H7 (cell line): ENCODE measurements around the gene OARD1. TPM values are rescaled to one million over a fixed set of nuclear protein-coding genes. Genes with fewer than 3 reads are reported as not detected.
"Not testable (repeated sequence)": the region's sequence is repeated elsewhere in the genome, so short reads cannot be mapped to it uniquely, and the experiment has no call there.

Experiments used
- DNase-seq: peaks from one replicate; pipeline ENCODE4 v3.0.0; 2012
- H3K27me3 ChIP-seq: 2 replicates; pipeline ENCODE4 v1.6.0; 2011; ENCODE audit warnings: mild to moderate bottlenecking, low read length; ENCODE audit not compliant: control insufficient read depth, insufficient read depth
- H3K36me3 ChIP-seq: replicated peaks from 2 replicates; pipeline ENCODE4 v1.5.1; 2011; ENCODE audit warnings: low read length; ENCODE audit not compliant: control insufficient read depth, insufficient read depth
- H3K4me3 ChIP-seq: 2 replicates; pipeline ENCODE4 v1.5.1; 2011; ENCODE audit warnings: low read depth, mild to moderate bottlenecking, control low read depth, low read length, moderate library complexity; ENCODE audit not compliant: insufficient read depth
- total RNA-seq: library from RNA; depleted of rRNA; stranded (reverse); fragments of >200 nt; shearing (Covaris generic); gene quantifications from 2 replicates; pipeline ENCODE4 v1.2.3, GENCODE V29; 2014; rRNA removed

Gene OARD1, protein sequence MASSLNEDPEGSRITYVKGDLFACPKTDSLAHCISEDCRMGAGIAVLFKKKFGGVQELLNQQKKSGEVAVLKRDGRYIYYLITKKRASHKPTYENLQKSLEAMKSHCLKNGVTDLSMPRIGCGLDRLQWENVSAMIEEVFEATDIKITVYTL
- 15.3 and 23.2 TPM in 2 replicates for total RNA-seq

DNA sequence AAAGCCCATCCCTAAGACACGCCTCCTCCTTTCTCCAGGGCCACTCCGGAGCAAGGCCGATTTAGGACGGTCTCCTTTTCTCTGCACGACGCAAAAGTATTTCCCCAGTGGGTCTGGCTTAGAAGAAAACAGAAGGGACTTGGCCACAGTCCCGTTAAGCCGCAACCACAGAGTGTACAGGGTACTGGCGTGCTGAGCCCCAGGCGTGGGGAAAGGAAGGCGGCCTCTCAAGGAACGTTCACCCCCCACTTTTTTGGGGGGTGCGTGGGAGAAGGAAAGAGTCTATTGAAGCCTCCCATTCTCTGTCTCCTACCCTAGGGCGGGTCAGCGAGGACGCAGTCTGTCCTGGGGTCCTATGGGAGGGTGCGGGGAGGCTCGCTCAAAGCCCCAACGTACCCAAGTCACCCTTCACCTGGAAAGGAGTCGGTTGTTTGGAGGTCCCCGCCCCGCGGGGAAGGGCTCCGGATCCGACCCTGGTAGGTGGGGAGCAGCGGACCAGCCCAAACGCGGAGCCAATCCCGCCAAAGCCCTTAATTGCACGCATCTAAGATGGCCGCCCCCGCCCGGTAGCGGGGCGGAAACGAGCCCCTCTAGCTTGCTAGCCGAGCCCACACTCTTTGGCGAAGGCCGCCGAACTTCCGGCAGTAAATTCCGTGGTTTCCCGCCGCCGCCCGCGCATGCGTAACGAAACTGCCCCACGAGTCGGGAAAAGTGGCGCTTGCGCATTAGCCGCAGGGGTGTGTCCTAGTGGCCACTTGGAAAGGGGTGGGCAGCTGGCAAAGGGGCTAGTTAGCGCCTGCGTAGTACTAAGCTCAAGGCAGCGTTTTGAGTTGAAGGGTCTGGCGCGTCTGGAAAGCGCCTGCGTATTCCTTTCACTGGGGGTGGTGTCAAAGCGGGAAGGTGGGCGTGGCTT, at the start of gene OARD1:
OARD1 (minus strand) TSS at position 434 of the 913 bp plus-strand sequence. CDS start 722 bp downstream, outside the sequence.
- no peaks in the 10 kb centered on the region for H3K27me3 ChIP-seq
- no peaks in the 10 kb centered on the region; the same call in none of the 2 replicates for H3K36me3 ChIP-seq
- peak within 1 kb of the TSS; percentile 82 for H3K4me3 ChIP-seq
- DNase-seq: peak; percentile 92

DNA sequence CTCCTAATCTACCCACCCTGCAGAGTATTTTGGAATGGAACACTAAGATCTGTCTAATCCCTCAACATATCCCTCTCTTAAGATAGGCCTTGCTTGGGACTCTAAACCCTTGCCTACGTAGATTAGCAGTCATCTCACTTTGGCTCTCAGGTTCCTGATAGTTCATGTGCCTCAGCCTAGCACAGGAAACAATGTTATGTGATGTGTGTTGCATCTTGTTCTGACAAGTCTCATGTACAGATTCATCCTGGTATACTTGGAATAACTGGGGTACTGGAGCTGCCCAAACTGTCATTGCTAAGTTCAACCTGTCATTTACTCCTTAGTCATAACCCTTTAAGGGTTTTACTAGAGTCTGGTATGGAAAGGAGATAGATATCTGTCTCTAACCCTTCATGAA, 47.9 kb upstream of the OARD1 start:
- Histone ChIP-seq H3K4me3 (no peak overlapping the region), H3K27me3 (no peaks in the 10 kb centered on the region), H3K36me3 (no peaks in the 10 kb centered on the region)
- no peak for DNase-seq

DNA sequence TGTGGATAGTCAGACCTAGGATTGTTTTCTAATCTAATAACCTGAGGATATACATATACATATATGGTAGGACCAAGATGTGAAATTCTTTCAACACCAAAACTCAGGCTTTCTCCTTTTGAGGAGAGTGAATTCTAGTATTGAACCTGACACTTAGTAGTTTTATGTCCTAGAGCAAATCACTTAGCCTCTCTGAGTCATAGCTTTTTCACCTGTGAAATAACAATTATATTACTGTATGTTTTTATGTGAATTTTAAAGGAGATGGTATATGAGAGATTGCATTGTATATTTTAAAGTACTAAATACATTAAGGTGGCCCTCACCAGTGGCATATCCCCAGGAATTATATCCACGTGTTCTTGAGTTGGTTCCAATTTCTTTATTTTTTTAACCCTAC, 47.4 kb upstream of the OARD1 start:
- Histone ChIP-seq H3K27me3 (no peaks in the 10 kb centered on the region), H3K36me3 (no peaks in the 10 kb centered on the region), H3K4me3 (no peak overlapping the region)
- no peak for DNase-seq

DNA sequence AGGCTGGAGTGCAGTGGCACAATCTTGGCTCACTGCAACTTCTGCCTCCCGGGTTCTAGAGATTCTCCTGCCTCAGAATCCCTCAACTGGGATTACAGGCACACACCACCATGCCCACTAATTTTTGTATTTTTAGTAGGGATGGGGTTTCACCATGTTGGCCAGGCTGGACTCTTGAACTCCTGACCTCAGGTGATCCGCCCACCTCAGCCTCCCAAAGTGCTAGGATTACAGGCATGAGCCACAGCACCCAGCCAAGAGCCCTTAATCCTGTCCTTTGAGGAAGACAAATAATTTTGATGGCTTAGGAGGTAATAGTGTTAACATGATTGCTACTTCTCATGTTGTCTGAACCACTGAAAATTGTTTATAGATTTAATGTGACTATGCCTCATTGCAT, 42.9 kb upstream of the OARD1 start:
- not testable (repeated sequence) for DNase-seq, H3K4me3 ChIP-seq, H3K36me3 ChIP-seq, H3K27me3 ChIP-seq

DNA sequence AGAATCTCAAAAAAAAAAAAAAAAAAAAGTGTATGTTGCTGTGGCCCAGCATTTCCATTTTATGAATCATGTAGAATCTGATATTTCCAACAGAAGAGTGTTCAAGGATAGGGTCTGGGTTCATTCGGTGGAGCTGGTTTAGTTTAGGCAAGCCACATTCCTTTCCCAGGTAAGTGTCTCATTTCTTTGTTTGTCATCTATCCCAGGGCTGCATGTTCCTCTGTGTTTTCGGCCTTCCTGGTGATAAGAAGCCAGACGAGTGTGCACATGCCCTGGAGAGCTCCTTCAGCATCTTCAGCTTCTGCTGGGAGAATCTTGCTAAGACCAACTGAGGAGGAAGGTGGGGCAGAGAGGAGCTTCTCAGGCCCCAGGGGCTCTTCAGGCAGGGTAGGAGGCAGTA, 38.9 kb upstream of the OARD1 start:
- no peaks in the 10 kb centered on the region for H3K27me3 ChIP-seq
- H3K36me3 ChIP-seq: no peaks in the 10 kb centered on the region; the same call in 1 of the 2 replicates
- H3K4me3 ChIP-seq: no peak overlapping the region
- DNase-seq: no peak

DNA sequence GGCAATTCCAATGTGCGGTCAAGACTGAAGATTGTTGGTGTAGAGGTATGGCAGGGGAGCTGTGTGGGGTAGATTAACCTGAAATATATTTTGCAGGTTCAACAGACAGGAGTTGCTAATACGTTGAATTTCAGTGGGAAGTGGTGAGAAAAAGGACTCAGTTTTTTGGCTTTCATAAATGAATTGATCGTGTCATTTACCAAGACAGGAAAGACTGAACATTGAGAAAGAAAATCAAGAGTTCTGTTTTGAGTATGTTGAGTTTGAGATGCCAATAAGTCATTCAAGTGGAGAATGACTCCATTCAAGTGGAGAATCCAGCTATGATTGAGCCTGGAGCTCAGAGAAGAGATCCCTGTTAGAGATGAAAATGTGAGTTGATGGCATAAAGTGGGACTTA, 31.7 kb upstream of the OARD1 start:
- DNase-seq: no peak
- H3K4me3 ChIP-seq: no peak overlapping the region
- H3K36me3 ChIP-seq: no peaks in the 10 kb centered on the region; the same call in none of the 2 replicates
- H3K27me3 ChIP-seq: no peaks in the 10 kb centered on the region; the same call in 1 of the 2 replicates

DNA sequence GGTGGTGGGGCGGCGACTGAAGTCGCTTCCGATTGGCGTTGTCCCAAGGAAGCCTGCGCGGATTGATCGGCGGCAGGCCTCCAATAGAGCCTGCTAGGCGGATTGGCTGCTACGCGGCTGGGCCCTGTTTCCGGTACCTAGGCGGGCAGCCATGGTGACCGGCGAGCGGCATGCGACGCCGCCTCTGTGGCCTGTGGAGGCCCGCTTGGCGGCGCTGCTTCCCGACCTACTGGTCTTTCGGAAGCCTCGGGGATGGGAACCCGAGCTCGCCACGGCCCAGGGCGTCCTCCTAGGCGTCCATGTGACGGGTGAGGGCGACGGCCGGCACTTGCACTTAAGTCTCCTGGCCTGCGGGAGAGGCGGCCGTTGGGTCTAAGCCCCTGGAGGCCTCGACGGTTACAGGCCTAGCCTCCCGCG, 28.7 kb upstream of the OARD1 start:
- no peaks in the 10 kb centered on the region; the same call in 1 of the 2 replicates for H3K27me3 ChIP-seq
- H3K36me3 ChIP-seq: peaks cover 21% of the 10 kb centered on the region
- peak; percentile 67 for DNase-seq
- H3K4me3 ChIP-seq: no peak overlapping the region

DNA sequence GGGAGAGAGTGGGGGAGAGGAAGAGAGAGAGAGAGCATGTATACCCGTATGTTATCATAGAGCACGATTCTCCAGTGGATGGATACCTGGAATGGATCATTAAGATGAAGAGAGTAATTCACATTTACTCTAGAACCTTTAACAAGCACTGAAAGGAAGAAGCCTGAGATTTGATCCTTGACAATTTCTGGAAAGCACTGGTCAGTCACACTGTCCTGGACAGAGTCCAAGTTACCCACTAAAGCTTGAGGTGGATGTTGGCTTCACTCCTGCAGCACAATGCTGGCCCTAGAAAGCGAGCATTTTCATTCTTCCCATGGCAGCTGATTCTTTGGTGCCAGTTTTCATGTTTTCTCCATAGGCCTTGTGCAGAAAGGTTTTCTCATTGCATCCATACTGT, 26.2 kb upstream of the OARD1 start:
- H3K36me3 ChIP-seq: peaks cover 38% of the 10 kb centered on the region
- no peaks in the 10 kb centered on the region for H3K27me3 ChIP-seq
- DNase-seq: no peak
- H3K4me3 ChIP-seq: no peak overlapping the region

DNA sequence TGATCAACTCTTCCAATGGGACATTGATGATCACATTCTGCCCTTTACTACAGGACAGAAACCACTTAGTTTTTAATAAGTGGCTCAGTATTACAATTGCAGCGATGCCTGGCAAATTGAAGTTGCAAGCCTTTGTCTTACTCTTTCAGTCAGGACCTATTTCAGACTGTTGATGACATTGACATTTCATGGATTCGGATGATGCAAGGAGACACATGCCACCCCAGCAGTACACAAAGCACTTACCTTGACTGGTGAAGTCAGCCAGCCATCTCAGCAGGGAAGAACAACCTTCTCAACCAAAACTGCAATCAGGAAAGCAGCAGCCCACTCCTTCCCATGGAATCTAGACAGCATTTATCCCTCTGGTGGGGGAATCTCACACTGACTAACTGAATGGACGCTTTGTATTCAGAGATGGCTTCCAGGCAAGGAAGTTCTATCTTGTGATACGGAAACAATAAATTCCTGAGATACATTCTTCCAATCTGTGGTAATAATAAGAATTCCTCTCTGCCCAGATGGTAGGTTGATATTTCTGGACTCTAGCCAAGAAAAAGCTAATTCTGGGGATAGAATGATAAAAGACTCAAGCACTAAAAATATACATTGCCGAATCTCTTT, 25.4 kb upstream of the OARD1 start:
- no peak for DNase-seq
- Histone ChIP-seq H3K4me3 (no peak overlapping the region), H3K36me3 (peaks cover 46% of the 10 kb centered on the region), H3K27me3 (no peaks in the 10 kb centered on the region)

DNA sequence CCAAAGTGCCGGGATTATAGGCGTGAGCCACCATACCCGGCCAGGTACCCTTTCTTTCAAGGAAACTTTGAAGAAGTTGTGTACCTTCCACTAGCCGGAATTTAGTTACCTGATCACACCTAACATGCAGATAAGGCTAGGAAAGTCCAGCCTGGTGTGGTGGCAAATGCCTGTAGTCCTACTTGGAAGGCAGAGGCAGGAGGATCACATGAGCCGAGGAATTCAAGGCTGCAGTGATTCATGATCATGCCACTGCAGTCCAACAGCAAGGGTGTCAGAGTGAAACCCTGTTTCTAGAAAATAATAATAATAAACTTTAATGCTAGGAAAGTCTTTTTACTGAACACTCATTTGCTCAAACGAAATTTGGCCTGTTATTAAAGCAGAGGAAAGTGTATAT, 21.6 kb upstream of the OARD1 start:
- H3K36me3 ChIP-seq: peaks cover 61% of the 10 kb centered on the region
- DNase-seq: no peak
- no peaks in the 10 kb centered on the region for H3K27me3 ChIP-seq
- no peak overlapping the region for H3K4me3 ChIP-seq

DNA sequence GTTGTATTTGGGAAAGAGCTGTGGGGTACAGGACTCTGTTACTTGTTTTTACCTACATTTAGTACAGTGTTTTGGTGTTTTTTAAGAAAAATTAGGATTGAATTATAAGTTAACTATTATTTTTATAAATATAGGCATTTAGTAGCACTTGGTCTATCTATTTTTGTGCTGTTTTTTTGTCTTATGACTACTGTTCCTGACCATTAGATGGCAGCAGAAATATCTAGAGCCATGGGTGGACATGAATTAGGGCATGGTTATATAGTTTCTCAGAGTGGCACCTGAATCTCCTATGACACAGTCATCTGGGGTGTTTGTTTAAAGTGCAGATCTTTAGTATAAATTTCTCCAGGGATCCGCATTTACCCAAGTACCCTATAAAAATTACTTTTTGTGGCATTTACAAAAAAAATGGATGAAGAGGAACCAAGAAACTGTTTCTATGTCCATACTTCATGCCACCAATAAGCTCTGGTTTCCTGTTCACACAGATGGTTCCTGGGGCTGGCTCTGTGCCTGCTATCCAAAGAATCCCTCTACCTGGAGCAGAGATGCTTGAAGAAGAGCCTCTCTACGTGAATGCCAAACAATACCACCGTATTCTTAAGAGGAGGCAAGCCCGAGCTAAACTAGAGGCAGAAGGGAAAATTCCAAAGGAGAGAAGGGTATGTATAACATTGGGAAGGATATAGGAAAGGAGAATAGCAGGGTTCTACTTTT, 20.4 kb upstream of the OARD1 start:
- peak; percentile 22 for DNase-seq
- H3K4me3 ChIP-seq: no peak overlapping the region
- peaks cover 57% of the 10 kb centered on the region for H3K36me3 ChIP-seq
- H3K27me3 ChIP-seq: no peaks in the 10 kb centered on the region

DNA sequence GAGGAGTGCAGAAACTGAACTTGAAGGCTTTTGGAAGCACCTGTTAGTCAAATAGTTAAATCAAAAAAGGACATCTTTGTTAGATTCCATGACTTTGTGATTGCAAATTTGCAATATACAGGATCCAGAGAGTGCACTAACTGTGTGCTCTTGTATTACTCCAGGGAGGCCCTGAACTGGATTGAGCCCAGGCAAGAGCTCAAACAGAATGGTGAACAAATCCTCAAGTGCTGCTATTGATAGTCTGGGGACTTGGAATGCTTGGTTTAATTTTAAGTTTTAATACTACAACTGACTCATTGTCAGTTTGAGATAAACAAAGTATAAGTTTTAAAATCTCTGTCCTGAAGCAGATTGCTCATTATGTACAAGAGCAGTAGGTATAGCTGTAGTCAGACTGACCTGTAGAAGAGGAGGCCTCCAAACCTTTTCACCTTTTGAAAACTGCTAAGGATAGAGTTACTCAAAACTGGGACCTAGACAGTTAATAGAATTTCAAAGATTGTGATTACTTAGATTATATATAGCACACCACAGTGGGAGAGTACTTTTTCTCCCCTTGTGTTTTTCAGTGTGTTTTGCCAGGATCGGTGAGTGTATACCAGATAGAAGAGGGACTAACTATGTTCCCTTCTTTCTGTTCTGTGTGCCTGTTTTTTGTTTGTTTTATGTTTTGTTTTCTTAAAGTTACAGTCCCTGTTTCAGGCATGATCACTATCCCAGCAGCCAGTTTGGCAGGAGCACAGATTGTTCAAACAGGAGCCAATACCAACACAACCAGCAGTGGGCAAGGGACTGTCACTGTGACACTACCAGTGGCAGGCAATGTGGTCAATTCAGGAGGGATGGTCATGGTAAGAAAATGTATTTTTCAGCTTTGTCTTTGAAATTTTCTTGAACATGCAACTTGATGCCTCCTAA, 18.9 kb upstream of the OARD1 start:
- H3K36me3 ChIP-seq: peaks cover 46% of the 10 kb centered on the region
- no peak overlapping the region for H3K4me3 ChIP-seq
- no peaks in the 10 kb centered on the region for H3K27me3 ChIP-seq
- no peak for DNase-seq

DNA sequence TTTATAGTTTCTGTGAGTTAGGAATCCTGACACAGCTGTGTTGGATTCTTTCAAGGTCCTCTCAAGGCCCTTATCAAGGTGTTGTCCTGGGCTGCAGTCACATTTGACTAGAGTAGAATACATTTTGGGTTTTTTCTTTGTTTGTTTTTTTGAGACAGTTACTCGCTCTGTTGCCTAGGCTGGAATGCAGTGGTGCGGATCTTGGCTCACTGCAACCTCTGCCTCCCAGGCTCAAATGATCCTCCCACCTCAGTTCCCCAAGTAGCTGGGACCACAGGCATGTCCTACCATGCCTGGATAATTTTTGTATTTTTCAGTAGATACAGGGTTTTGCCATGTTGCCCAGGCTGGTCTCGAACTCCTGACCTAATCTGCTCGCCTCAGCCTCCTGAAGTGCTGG, 16.3 kb upstream of the OARD1 start:
- H3K27me3 ChIP-seq: no peaks in the 10 kb centered on the region
- no peak overlapping the region for H3K4me3 ChIP-seq
- no peak for DNase-seq
- H3K36me3 ChIP-seq: peaks cover 35% of the 10 kb centered on the region
